ENCODE data around the gene GPHN. TPM values are rescaled to one million over a fixed set of nuclear protein-coding genes. Genes with fewer than 3 reads are reported as not detected.

The GPHN gene
- total RNA-seq, 6 donors from 2014 or later: 24.4 to 45.1 (median 31.5) TPM

- no peak for DNase-seq
- H3K27ac ChIP-seq: no peak overlapping the region
- no peak overlapping the region for H3K4me3 ChIP-seq
- H3K27me3 ChIP-seq: no peaks in the 10 kb centered on the region
- ATAC-seq (ENCODE audit: low FRiP score in 2 of 2): no peak
- H3K36me3 ChIP-seq: no peaks in the 10 kb centered on the region
- WGBS, 2 donors: 71 to 90% methylated on average over 2 of the region's 2 CpGs
- no peak for TF ChIP-seq EP300 (IDR thresholded peaks at IDR 0.05)
- TF ChIP-seq POLR2A (IDR thresholded peaks at IDR 0.05): no peak
- TF ChIP-seq CTCF (IDR thresholded peaks at IDR 0.05): no peak
- no peak for TF ChIP-seq POLR2AphosphoS5 (IDR thresholded peaks at IDR 0.05)
- peaks cover 0 to 9% (median 5%) of the 10 kb centered on the region in 4 donors for H3K9me3 ChIP-seq
- H3K4me1 ChIP-seq: no peaks in the 10 kb centered on the region
These were observed 34.7 kb upstream of the GPHN start for GRCh38 chr14:66473223-66473622.

- Histone ChIP-seq H3K4me3 (no peak overlapping the region), H3K9me3 (no peaks in the 10 kb centered on the region), H3K27ac (no peak overlapping the region), H3K27me3 (no peaks in the 10 kb centered on the region), H3K36me3 (no peaks in the 10 kb centered on the region), H3K4me1 (no peaks in the 10 kb centered on the region)
- TF ChIP-seq POLR2A (IDR thresholded peaks at IDR 0.05): no peak
- no peak for TF ChIP-seq EP300 (IDR thresholded peaks at IDR 0.05)
- TF ChIP-seq CTCF (IDR thresholded peaks at IDR 0.05): no peak
- ATAC-seq (ENCODE audit: low FRiP score in 2 of 2): no peak
- DNase-seq: no peak
- 15 to 21% methylated on average over 1 of the region's 1 CpG for WGBS, 2 donors
These were observed 31.0 kb upstream of the GPHN start for GRCh38 chr14:66476964-66477363.

- H3K9me3 ChIP-seq: no peaks in the 10 kb centered on the region
- H3K27me3 ChIP-seq: no peaks in the 10 kb centered on the region
- H3K36me3 ChIP-seq: no peaks in the 10 kb centered on the region
- DNase-seq (no peak), ATAC-seq (ENCODE audit: low FRiP score in 2 of 2) (no peak)
- H3K27ac ChIP-seq: no peak overlapping the region
- H3K4me1 ChIP-seq: no peaks in the 10 kb centered on the region
- TF ChIP-seq POLR2AphosphoS5 (IDR thresholded peaks at IDR 0.05): no peak
- TF ChIP-seq POLR2A (IDR thresholded peaks at IDR 0.05): no peak
- TF ChIP-seq CTCF (IDR thresholded peaks at IDR 0.05): no peak
- no peak for TF ChIP-seq EP300 (IDR thresholded peaks at IDR 0.05)
- H3K4me3 ChIP-seq: no peak overlapping the region
These were observed 30.4 kb upstream of the GPHN start for GRCh38 chr14:66477567-66477966.

- no peak for ATAC-seq (ENCODE audit: low FRiP score in 2 of 2)
These were observed 25.1 kb upstream of the GPHN start for GRCh38 chr14:66482873-66483272.

More at GRCh38 chr14:66482873-66483272, 25.1 kb upstream of the GPHN start:
- Histone ChIP-seq H3K36me3 (no peaks in the 10 kb centered on the region), H3K4me1 (peaks cover 0 to 4% (median 0%) of the 10 kb centered on the region in 4 donors), H3K27ac (no peak overlapping the region), H3K27me3 (no peaks in the 10 kb centered on the region), H3K9me3 (no peaks in the 10 kb centered on the region), H3K4me3 (no peak overlapping the region)
- WGBS, 2 donors: 69 to 70% methylated on average over 2 of the region's 2 CpGs
- no peak for TF ChIP-seq POLR2AphosphoS5 (IDR thresholded peaks at IDR 0.05)
- no peak for TF ChIP-seq CTCF (IDR thresholded peaks at IDR 0.05)
- no peak for TF ChIP-seq EP300 (IDR thresholded peaks at IDR 0.05)
- TF ChIP-seq POLR2A (IDR thresholded peaks at IDR 0.05): no peak
- no peak for DNase-seq

Data from upper lobe of left lung (tissue), 6 donors.